CD4-positive, alpha-beta memory T cell (primary cell): ENCODE results near the gene GPR176. TPM values are rescaled to one million over a fixed set of nuclear protein-coding genes. Genes with fewer than 3 reads are reported as not detected.
A peak's percentile ranks its signal among the peaks of the same experiment; 100 is the strongest.

Experiments used
- CTCF ChIA-PET: fragments of 350-600 bp; sonication (Branson Sonifier 250); formaldehyde crosslinking; loops from one replicate; lab custom pipeline; 2021; ENCODE audit warnings: inconsistent platforms; ENCODE audit not compliant: partially characterized antibody; lab: Charles Lee
- POLR2A ChIA-PET: fragments of 350-600 bp; sonication (Branson Sonifier 250); formaldehyde crosslinking; loops from one replicate; lab custom pipeline; 2021; ENCODE audit not compliant: partially characterized antibody; lab: Charles Lee
- DNase-seq, 5 donors: peaks; one replicate each; pipeline versions ENCODE4 v3.0.0 to v3.0.0-alpha.2; 2020 to 2022; ENCODE audit warnings: mixed read lengths in 1 of 5
- H3K27ac ChIP-seq: one replicate; pipeline ENCODE4 v1.7.0; 2013; ENCODE audit warnings: low read depth, low read length
- H3K27me3 ChIP-seq: 2 replicates; pipeline ENCODE4 v1.7.0; 2013; ENCODE audit warnings: mild to moderate bottlenecking, low read length, moderate library complexity; ENCODE audit not compliant: insufficient read depth
- H3K36me3 ChIP-seq: 2 replicates; pipeline ENCODE4 v1.7.0; 2013; ENCODE audit warnings: mild to moderate bottlenecking, low read length, moderate library complexity; ENCODE audit not compliant: insufficient read depth
- H3K4me1 ChIP-seq: 2 replicates; pipeline ENCODE4 v1.7.0; 2013; ENCODE audit warnings: mild to moderate bottlenecking, low read length, moderate library complexity; ENCODE audit not compliant: insufficient read depth
- H3K4me3 ChIP-seq, 2 donors: one replicate each; pipeline ENCODE4 v1.7.0; 2013; ENCODE audit warnings: low read length in 2 of 2, mild to moderate bottlenecking in 1 of 2
- H3K9me3 ChIP-seq, 2 donors: one replicate each; pipeline ENCODE4 v1.7.0; 2013; ENCODE audit warnings: low read length in 2 of 2, control low read depth in 1 of 2; ENCODE audit not compliant: control insufficient read depth in 1 of 2
- H3K27ac Mint-ChIP-seq, 7 donors: one replicate each; pipeline ENCODE4 v1.8.0; 2020 to 2021; ENCODE audit warnings: mixed read lengths in 7 of 7, mild to moderate bottlenecking in 6 of 7, inconsistent platforms in 3 of 7, moderate library complexity in 3 of 7
- H3K27me3 Mint-ChIP-seq, 2 donors: one replicate each; pipeline ENCODE4 v1.8.0; 2020 to 2021; ENCODE audit warnings: mixed read lengths in 2 of 2
- H3K36me3 Mint-ChIP-seq, 2 donors: one replicate each; pipeline ENCODE4 v1.8.0; 2020 to 2021; ENCODE audit warnings: mixed read lengths in 2 of 2, inconsistent platforms in 1 of 2, mild to moderate bottlenecking in 1 of 2
- H3K4me1 Mint-ChIP-seq, 4 donors: one replicate each; pipeline ENCODE4 v1.8.0; 2020 to 2021; ENCODE audit warnings: mixed read lengths in 4 of 4, mild to moderate bottlenecking in 1 of 4
- H3K4me3 Mint-ChIP-seq, 8 donors: one replicate each; pipeline ENCODE4 v1.8.0; 2020 to 2021; ENCODE audit warnings: mixed read lengths in 8 of 8, mild to moderate bottlenecking in 7 of 8, moderate library complexity in 6 of 8, inconsistent platforms in 3 of 8
- H3K9me3 Mint-ChIP-seq, 8 donors: one replicate each; pipeline ENCODE4 v1.8.0; 2020 to 2021; ENCODE audit warnings: mixed read lengths in 8 of 8, mild to moderate bottlenecking in 5 of 8, inconsistent platforms in 3 of 8, moderate library complexity in 1 of 8
- intact Hi-C: fragments of 100-400 bp; cut with micrococcal nuclease; formaldehyde crosslinking; loops from one replicate; pipeline ENCODE4 v1.15.1; 2023
- polyA plus RNA-seq, 2 donors: library from polyadenylated mRNA; unstranded; fragments of 300-500 nt; fragmentation: Illumina TruSeq; gene quantifications; one replicate each; pipeline ENCODE4 v1.2.3, GENCODE V29; 2021
- total RNA-seq, 2 experiments: library from RNA; stranded (reverse); gene quantifications; one replicate each; pipeline ENCODE4 v1.2.3, GENCODE V29; 2021

The GPR176 gene
- total and polyA plus RNA-seq, 4 experiments from 2014 or later = not detected

- no peak overlapping the region for H3K4me3 ChIP-seq
- intact Hi-C loops = loop anchor here (5.0 to 10.0 kb wide), 2 partner anchors 429 to 1333 kb away; partner anchors contain the start of gene FAM98B
- H3K36me3 Mint-ChIP-seq = peaks cover 0 to 15% of the 10 kb centered on the region in 2 donors
- H3K27ac Mint-ChIP-seq = peak overlapping the region in 1 of 7 donors; percentile 45
- ChIA-PET POLR2A (interaction anchor here (1.3 kb wide), 1 partner anchor 149 kb away, joined by 4 read pairs; no protein-coding TSS in a partner anchor), CTCF (interaction anchor here (0.7 to 3.6 kb wide), 9 partner anchors 10 to 550 kb away, joined by 3 to 22 read pairs (median 4); no protein-coding TSS in a partner anchor)
- DNase-seq = no peak
- H3K9me3 Mint-ChIP-seq = no peaks in the 10 kb centered on the region
- no peaks in the 10 kb centered on the region for H3K36me3 ChIP-seq
- no peaks in the 10 kb centered on the region for H3K27me3 ChIP-seq
- no peaks in the 10 kb centered on the region for H3K9me3 ChIP-seq
- no peak overlapping the region for H3K4me3 Mint-ChIP-seq
- H3K27me3 Mint-ChIP-seq = no peaks in the 10 kb centered on the region
- peaks cover 30% of the 10 kb centered on the region for H3K4me1 ChIP-seq
- H3K4me1 Mint-ChIP-seq = peaks cover 22 to 37% (median 30%) of the 10 kb centered on the region in 4 donors
- H3K27ac ChIP-seq = no peak overlapping the region
Measured at GRCh38 chr15:39788108-39788507, 132.0 kb downstream of the GPR176 start.

GRCh38 chr15:39787479-39787878, 132.6 kb downstream of the GPR176 start:
- peaks cover 0 to 21% of the 10 kb centered on the region in 2 donors for H3K36me3 Mint-ChIP-seq
- Histone ChIP-seq H3K27ac (no peak overlapping the region), H3K4me3 (no peak overlapping the region), H3K9me3 (no peaks in the 10 kb centered on the region), H3K4me1 (peaks cover 30% of the 10 kb centered on the region), H3K27me3 (no peaks in the 10 kb centered on the region), H3K36me3 (no peaks in the 10 kb centered on the region)
- intact Hi-C loops = loop anchor here (5.0 to 10.0 kb wide), 2 partner anchors 430 to 1333 kb away; partner anchors contain the start of gene FAM98B
- DNase-seq = no peak
- peaks cover 22 to 43% (median 32%) of the 10 kb centered on the region in 4 donors for H3K4me1 Mint-ChIP-seq
- H3K4me3 Mint-ChIP-seq = no peak overlapping the region
- no peaks in the 10 kb centered on the region for H3K9me3 Mint-ChIP-seq
- H3K27me3 Mint-ChIP-seq = no peaks in the 10 kb centered on the region
- ChIA-PET CTCF (interaction anchor here (0.7 to 3.6 kb wide), 8 partner anchors 10 to 551 kb away, joined by 3 to 22 read pairs (median 4); no protein-coding TSS in a partner anchor), POLR2A (interaction anchor here (1.3 kb wide), 1 partner anchor 150 kb away, joined by 4 read pairs; no protein-coding TSS in a partner anchor)
- peak overlapping the region in 3 of 7 donors; percentile 29 to 46 (median 45) for H3K27ac Mint-ChIP-seq

- Histone ChIP-seq H3K9me3 (no peaks in the 10 kb centered on the region), H3K36me3 (no peaks in the 10 kb centered on the region), H3K27me3 (no peaks in the 10 kb centered on the region), H3K27ac (no peak overlapping the region), H3K4me3 (no peak overlapping the region), H3K4me1 (peaks cover 36% of the 10 kb centered on the region)
- Mint-ChIP-seq H3K27ac (peak overlapping the region in 6 of 7 donors; percentile 19 to 55 (median 34)), H3K9me3 (no peaks in the 10 kb centered on the region), H3K27me3 (no peaks in the 10 kb centered on the region), H3K4me1 (peaks cover 25 to 52% (median 37%) of the 10 kb centered on the region in 4 donors), H3K36me3 (peaks cover 0 to 25% of the 10 kb centered on the region in 2 donors), H3K4me3 (peak overlapping the region in 2 of 8 donors; percentile 9 to 22)
- CTCF ChIA-PET = interaction anchor here (0.8 to 3.6 kb wide), 8 partner anchors 87 to 1100 kb away, joined by 3 to 22 read pairs (median 4); no protein-coding TSS in a partner anchor
- peak in 4 of 5 donors; percentile 38 to 52 (median 44) for DNase-seq
- intact Hi-C loops = loop anchor here (1.0 to 10.0 kb wide), 4 partner anchors 89 to 1332 kb away; partner anchors contain the start of gene FAM98B
- POLR2A ChIA-PET = no interaction called here
Measured at GRCh38 chr15:39786447-39787056, 133.5 kb downstream of the GPR176 start.

GRCh38 chr15:39785841-39786240, 134.2 kb downstream of the GPR176 start:
- CTCF ChIA-PET = interaction anchor here (0.8 to 2.4 kb wide), 8 partner anchors 29 to 1100 kb away, joined by 3 to 20 read pairs (median 3); no protein-coding TSS in a partner anchor
- Mint-ChIP-seq H3K27ac (peak overlapping the region in 4 of 7 donors; percentile 39 to 77 (median 54)), H3K4me1 (peaks cover 28 to 55% (median 43%) of the 10 kb centered on the region in 4 donors), H3K27me3 (no peaks in the 10 kb centered on the region), H3K4me3 (peak overlapping the region in 1 of 8 donors; percentile 42), H3K9me3 (no peaks in the 10 kb centered on the region), H3K36me3 (peaks cover 0 to 25% of the 10 kb centered on the region in 2 donors)
- H3K27me3 ChIP-seq = no peaks in the 10 kb centered on the region
- intact Hi-C loops = loop anchor here (1.0 to 10.0 kb wide), 4 partner anchors 89 to 1331 kb away; partner anchors contain the start of gene FAM98B
- POLR2A ChIA-PET = no interaction called here
- no peaks in the 10 kb centered on the region for H3K36me3 ChIP-seq
- H3K4me3 ChIP-seq = no peak overlapping the region
- peaks cover 38% of the 10 kb centered on the region for H3K4me1 ChIP-seq
- no peak for DNase-seq
- H3K27ac ChIP-seq = no peak overlapping the region
- no peaks in the 10 kb centered on the region for H3K9me3 ChIP-seq

- CTCF ChIA-PET = interaction anchor here (0.9 to 2.4 kb wide), 6 partner anchors 28 to 494 kb away, joined by 3 to 20 read pairs (median 4); no protein-coding TSS in a partner anchor
- no peaks in the 10 kb centered on the region for H3K9me3 Mint-ChIP-seq
- no peaks in the 10 kb centered on the region for H3K36me3 ChIP-seq
- no peaks in the 10 kb centered on the region for H3K27me3 Mint-ChIP-seq
- peaks cover 0 to 25% of the 10 kb centered on the region in 2 donors for H3K36me3 Mint-ChIP-seq
- peaks cover 28 to 55% (median 43%) of the 10 kb centered on the region in 4 donors for H3K4me1 Mint-ChIP-seq
- no peak overlapping the region for H3K27ac ChIP-seq
- DNase-seq = no peak
- no peaks in the 10 kb centered on the region for H3K9me3 ChIP-seq
- H3K4me3 Mint-ChIP-seq = peak overlapping the region in 2 of 8 donors; percentile 51 to 61
- H3K4me1 ChIP-seq = peaks cover 38% of the 10 kb centered on the region
- no peak overlapping the region for H3K4me3 ChIP-seq
- intact Hi-C loops = loop anchor here (5.0 to 10.0 kb wide), 2 partner anchors 432 to 1330 kb away; partner anchors contain the start of gene FAM98B
- no peaks in the 10 kb centered on the region for H3K27me3 ChIP-seq
- POLR2A ChIA-PET = no interaction called here
- peak overlapping the region in 5 of 7 donors; percentile 11 to 78 (median 62) for H3K27ac Mint-ChIP-seq
Measured at GRCh38 chr15:39785139-39785538, 134.9 kb downstream of the GPR176 start.

- peak overlapping the region in 6 of 8 donors; percentile 4 to 95 (median 36) for H3K4me3 Mint-ChIP-seq
- POLR2A ChIA-PET = no interaction called here
- H3K36me3 Mint-ChIP-seq = peaks cover 0 to 25% of the 10 kb centered on the region in 2 donors
- CTCF ChIA-PET = interaction anchor here (1.5 to 2.4 kb wide), 3 partner anchors 27 to 490 kb away, joined by 6 to 20 read pairs (median 10); no protein-coding TSS in a partner anchor
- H3K27me3 Mint-ChIP-seq = no peaks in the 10 kb centered on the region
- H3K4me1 ChIP-seq = peaks cover 38% of the 10 kb centered on the region
- H3K9me3 ChIP-seq = no peaks in the 10 kb centered on the region
- H3K27ac ChIP-seq = no peak overlapping the region
- peaks cover 28 to 55% (median 44%) of the 10 kb centered on the region in 4 donors for H3K4me1 Mint-ChIP-seq
- no peaks in the 10 kb centered on the region for H3K36me3 ChIP-seq
- no peaks in the 10 kb centered on the region for H3K27me3 ChIP-seq
- no peak overlapping the region for H3K4me3 ChIP-seq
- DNase-seq = no peak
- H3K27ac Mint-ChIP-seq = peak overlapping the region; percentile 43 to 97 (median 62)
- no peaks in the 10 kb centered on the region for H3K9me3 Mint-ChIP-seq
- intact Hi-C loops = loop anchor here (5.0 to 10.0 kb wide), 3 partner anchors 148 to 1330 kb away; partner anchors contain the start of genes EIF2AK4 and FAM98B
Measured at GRCh38 chr15:39784638-39785037, 135.4 kb downstream of the GPR176 start.
